SU-DHL-6 (cell line): ENCODE results near the gene STOM.

Source experiments
- EZH2phosphoT487 ChIP-seq: fragments of 200-600 bp; sonication (generic), shearing (Covaris generic); conservative IDR thresholded peaks from 2 replicates; pipeline ENCODE4 v1.6.1; 2018; ENCODE audit warnings: mild to moderate bottlenecking, antibody characterized with exemption, low read length, moderate library complexity, mixed read lengths
- TF ChIP-seq, protein P1 (sequence below): fragments of 200-600 bp; sonication (generic); IDR thresholded peaks from one replicate; pipeline ENCODE4 v1.5.1; 2017; ENCODE audit warnings: antibody characterized with exemption, mild to moderate bottlenecking, low read length, moderate library complexity; ENCODE audit not compliant: insufficient read depth, poor library complexity, severe bottlenecking

DNA sequence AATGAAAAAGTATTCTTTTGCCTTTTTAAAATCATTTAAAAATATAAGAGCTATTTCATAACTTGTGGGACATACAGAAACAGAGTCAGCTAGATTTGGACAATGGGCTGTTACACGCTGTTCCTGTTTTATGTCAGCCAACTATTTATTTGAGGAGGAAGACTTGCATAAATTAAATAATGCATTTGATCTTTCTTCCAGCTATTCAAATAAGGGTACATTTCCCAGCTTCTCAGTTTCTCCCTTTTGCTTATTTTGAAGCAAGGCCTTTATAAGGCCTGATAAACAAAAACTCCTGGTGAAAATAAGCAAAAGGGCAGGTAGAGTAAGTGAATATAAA is 6.5 kb downstream of the STOM start:
- TF ChIP-seq, protein P1, sequence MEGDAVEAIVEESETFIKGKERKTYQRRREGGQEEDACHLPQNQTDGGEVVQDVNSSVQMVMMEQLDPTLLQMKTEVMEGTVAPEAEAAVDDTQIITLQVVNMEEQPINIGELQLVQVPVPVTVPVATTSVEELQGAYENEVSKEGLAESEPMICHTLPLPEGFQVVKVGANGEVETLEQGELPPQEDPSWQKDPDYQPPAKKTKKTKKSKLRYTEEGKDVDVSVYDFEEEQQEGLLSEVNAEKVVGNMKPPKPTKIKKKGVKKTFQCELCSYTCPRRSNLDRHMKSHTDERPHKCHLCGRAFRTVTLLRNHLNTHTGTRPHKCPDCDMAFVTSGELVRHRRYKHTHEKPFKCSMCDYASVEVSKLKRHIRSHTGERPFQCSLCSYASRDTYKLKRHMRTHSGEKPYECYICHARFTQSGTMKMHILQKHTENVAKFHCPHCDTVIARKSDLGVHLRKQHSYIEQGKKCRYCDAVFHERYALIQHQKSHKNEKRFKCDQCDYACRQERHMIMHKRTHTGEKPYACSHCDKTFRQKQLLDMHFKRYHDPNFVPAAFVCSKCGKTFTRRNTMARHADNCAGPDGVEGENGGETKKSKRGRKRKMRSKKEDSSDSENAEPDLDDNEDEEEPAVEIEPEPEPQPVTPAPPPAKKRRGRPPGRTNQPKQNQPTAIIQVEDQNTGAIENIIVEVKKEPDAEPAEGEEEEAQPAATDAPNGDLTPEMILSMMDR, result no peak
- no peak for TF ChIP-seq EZH2phosphoT487
